PC-9 (cell line): ENCODE data around the gene CCNY.

Source experiments
- EZH2 ChIP-seq: fragments of 200-600 bp; sonication (generic); IDR thresholded peaks from 2 replicates; pipeline ENCODE4 v1.8.0; 2017; ENCODE audit warnings: antibody characterized with exemption, low read depth
- TF ChIP-seq, protein P1 (sequence below): fragments of 200-600 bp; sonication (generic); conservative IDR thresholded peaks from 2 replicates; pipeline ENCODE4 v1.6.1; 2017; ENCODE audit warnings: mixed run types, antibody characterized with exemption, mild to moderate bottlenecking, moderate library complexity

DNA sequence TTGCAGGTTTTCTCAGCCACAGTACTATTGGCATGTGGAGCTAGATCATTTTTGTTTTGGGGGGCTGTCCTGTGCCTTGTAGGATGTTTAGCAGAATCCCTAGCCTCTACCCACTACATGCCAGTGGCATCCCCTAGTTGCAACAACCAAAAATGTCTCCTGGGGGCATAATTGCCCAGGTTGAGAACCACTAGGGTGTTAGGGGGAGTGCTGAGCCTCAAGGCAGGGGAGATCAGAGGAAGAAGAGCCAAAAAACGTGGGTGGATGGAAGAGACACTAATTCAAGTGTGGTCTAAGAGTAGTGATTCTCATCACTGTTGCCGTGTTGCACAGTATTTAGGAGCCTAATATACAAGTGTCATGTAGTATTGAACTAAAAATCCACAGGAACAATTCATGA, 31.7 kb upstream of the CCNY start:
- TF ChIP-seq, protein P1, sequence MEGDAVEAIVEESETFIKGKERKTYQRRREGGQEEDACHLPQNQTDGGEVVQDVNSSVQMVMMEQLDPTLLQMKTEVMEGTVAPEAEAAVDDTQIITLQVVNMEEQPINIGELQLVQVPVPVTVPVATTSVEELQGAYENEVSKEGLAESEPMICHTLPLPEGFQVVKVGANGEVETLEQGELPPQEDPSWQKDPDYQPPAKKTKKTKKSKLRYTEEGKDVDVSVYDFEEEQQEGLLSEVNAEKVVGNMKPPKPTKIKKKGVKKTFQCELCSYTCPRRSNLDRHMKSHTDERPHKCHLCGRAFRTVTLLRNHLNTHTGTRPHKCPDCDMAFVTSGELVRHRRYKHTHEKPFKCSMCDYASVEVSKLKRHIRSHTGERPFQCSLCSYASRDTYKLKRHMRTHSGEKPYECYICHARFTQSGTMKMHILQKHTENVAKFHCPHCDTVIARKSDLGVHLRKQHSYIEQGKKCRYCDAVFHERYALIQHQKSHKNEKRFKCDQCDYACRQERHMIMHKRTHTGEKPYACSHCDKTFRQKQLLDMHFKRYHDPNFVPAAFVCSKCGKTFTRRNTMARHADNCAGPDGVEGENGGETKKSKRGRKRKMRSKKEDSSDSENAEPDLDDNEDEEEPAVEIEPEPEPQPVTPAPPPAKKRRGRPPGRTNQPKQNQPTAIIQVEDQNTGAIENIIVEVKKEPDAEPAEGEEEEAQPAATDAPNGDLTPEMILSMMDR = no peak
- TF ChIP-seq EZH2 = no peak
